ENCODE results near the gene SPESP1.

DNA sequence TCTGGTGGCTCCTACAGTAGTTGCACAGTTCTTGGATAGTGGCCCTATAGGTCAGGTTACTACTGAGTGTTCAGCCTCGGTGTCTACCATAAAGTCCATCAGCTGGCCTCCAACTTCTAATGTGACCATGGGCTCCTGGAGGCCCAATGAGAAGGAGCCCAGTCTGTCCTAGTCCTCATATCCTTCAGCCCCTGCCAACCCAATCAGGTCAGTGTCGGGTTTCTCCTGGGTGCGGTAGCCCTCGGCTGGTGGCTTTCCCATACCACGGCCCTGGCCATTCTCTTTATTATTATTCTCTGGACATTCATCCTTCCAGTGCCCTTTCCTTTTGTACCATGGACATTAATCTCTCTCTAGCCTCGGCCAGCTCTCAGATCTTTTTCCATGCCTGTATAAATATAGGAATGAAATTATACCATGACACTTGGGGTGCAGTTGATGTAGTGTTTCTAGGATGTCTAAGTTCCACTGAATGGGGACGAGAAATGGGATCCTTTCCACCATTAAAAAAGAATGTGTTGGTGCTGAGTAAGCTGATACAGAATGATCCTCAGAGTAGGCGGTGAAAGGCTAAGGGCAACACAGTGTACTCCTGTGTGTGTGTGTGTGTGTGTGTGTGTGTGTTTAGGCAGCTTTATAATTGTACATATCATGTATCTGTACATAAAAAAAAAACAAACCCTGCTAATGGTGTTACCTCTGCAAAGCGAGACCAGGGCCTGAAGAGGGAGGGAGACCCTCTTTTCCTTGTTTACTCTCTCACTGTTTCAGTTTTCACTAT is 64.8 kb downstream of the SPESP1 start:
- TF ChIP-seq, protein P1, sequence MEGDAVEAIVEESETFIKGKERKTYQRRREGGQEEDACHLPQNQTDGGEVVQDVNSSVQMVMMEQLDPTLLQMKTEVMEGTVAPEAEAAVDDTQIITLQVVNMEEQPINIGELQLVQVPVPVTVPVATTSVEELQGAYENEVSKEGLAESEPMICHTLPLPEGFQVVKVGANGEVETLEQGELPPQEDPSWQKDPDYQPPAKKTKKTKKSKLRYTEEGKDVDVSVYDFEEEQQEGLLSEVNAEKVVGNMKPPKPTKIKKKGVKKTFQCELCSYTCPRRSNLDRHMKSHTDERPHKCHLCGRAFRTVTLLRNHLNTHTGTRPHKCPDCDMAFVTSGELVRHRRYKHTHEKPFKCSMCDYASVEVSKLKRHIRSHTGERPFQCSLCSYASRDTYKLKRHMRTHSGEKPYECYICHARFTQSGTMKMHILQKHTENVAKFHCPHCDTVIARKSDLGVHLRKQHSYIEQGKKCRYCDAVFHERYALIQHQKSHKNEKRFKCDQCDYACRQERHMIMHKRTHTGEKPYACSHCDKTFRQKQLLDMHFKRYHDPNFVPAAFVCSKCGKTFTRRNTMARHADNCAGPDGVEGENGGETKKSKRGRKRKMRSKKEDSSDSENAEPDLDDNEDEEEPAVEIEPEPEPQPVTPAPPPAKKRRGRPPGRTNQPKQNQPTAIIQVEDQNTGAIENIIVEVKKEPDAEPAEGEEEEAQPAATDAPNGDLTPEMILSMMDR (IDR thresholded peaks at IDR 0.05; ENCODE audit: low read depth, low read length, missing input control) = no peak
- TF ChIP-seq TAF1 (conservative IDR thresholded peaks at IDR 0.05) (no peak), RAD21 (IDR thresholded peaks at IDR 0.05) (no peak)

Measured in liver (tissue), 3 donors.